ENCODE data around the gene TMEM132E. TPM values are rescaled to one million over a fixed set of nuclear protein-coding genes. Genes with fewer than 3 reads are reported as not detected.

TMEM132E gene
- total RNA-seq, 2 experiments from 2014 or later, result not detected

DNA sequence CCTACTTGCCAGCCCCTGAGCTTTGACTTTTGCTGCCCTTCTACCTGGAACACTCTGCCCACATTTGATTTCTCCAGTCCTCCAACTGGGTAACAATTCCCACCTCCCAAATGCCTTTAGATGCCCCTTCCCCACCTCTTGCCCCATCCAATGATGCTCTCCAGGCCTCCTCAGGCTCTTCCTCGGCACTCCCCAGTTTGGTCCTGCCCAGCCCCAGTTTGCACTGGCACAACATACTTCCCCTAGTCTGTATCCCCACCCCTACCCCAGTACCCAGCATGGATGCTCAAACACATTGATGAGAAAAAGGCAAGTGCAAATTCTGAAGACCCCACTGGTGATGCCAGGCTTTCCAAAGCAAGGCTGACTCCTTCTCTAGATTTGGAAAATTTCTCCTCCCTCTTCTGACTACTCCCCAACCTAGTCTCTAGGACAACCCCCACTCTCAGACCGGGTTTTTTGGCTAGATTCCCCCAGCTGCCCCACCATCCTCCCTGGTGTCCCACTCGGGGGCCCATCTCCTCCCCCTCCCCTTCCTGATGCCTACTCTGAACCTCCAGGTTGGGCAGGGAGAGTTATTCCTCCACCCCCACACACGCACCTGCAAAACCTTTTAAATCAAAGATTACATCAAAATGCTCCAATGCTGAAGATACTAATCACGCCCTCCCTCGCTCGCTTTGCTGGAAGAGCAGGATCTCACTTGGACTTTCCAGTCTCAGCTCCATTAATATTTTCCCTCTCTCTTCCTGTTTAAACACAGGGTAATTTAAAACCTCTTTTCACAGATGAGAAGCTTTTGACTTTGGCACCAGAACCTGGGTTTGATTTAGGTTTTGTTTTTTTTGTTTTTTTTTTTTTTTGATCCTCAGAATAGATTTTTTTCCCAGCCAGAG, 94.9 kb downstream of the TMEM132E start:
- ChIA-PET CTCF (no interaction called here), POLR2A (no interaction called here)
- Mint-ChIP-seq H3K4me3 (no peak overlapping the region), H3K27ac (no peak overlapping the region), H3K27me3 (no peaks in the 10 kb centered on the region), H3K4me1 (no peaks in the 10 kb centered on the region), H3K9me3 (no peaks in the 10 kb centered on the region), H3K36me3 (ENCODE audit: low read depth) (no peaks in the 10 kb centered on the region)
- DNase-seq, result no peak

GRCh38 chr17:34675143-34675542, 95.8 kb downstream of the TMEM132E start:
- Mint-ChIP-seq H3K36me3 (ENCODE audit: low read depth) (no peaks in the 10 kb centered on the region), H3K27me3 (no peaks in the 10 kb centered on the region), H3K4me3 (no peak overlapping the region), H3K4me1 (no peaks in the 10 kb centered on the region), H3K9me3 (no peaks in the 10 kb centered on the region), H3K27ac (no peak overlapping the region)
- POLR2A ChIA-PET, result no interaction called here
- DNase-seq, result no peak
- CTCF ChIA-PET, result interaction anchor here (1.2 kb wide), 1 partner anchor 37 kb away, joined by 3 read pairs; no protein-coding TSS in a partner anchor

GRCh38 chr17:34675605-34676004, 96.2 kb downstream of the TMEM132E start:
- CTCF ChIA-PET, result interaction anchor here (1.2 kb wide), 1 partner anchor 38 kb away, joined by 3 read pairs; no protein-coding TSS in a partner anchor
- no peaks in the 10 kb centered on the region for H3K27me3 Mint-ChIP-seq
- no peaks in the 10 kb centered on the region for H3K36me3 Mint-ChIP-seq (ENCODE audit: low read depth)
- no peak overlapping the region for H3K27ac Mint-ChIP-seq
- POLR2A ChIA-PET, result no interaction called here
- H3K4me1 Mint-ChIP-seq, result no peaks in the 10 kb centered on the region
- H3K9me3 Mint-ChIP-seq, result no peaks in the 10 kb centered on the region
- no peak overlapping the region for H3K4me3 Mint-ChIP-seq
- DNase-seq, result no peak

- DNase-seq, result no peak
- Mint-ChIP-seq H3K36me3 (ENCODE audit: low read depth) (no peaks in the 10 kb centered on the region), H3K27me3 (peaks cover 2% of the 10 kb centered on the region), H3K27ac (no peak overlapping the region), H3K4me1 (no peaks in the 10 kb centered on the region), H3K9me3 (no peaks in the 10 kb centered on the region), H3K4me3 (no peak overlapping the region)
- CTCF ChIA-PET, result no interaction called here
- POLR2A ChIA-PET, result no interaction called here
These were observed 100.8 kb downstream of the TMEM132E start for GRCh38 chr17:34680151-34680550.

DNA sequence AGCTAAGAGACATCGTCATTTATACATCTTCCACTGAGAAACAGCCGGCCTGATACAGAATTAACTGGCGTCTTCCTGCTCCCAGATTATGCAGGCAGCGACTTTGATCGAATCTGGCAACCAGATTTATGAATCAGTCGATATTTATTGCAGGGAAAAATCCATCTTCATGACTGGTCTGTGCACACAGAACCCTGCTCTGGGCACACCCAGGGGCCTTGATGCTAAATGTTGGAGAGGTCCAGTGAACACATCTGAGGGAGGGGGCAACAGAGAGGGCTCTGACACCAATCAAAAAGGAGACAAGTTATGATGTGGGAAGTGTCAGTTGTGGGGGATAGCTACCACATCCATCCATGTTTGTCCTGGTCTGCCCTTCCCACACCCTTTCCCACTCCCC, 102.9 kb downstream of the TMEM132E start:
- H3K4me3 Mint-ChIP-seq, result no peak overlapping the region
- ChIA-PET CTCF (no interaction called here), POLR2A (no interaction called here)
- no peaks in the 10 kb centered on the region for H3K36me3 Mint-ChIP-seq (ENCODE audit: low read depth)
- H3K27ac Mint-ChIP-seq, result no peak overlapping the region
- no peaks in the 10 kb centered on the region for H3K4me1 Mint-ChIP-seq
- no peaks in the 10 kb centered on the region for H3K9me3 Mint-ChIP-seq
- peaks cover 6% of the 10 kb centered on the region for H3K27me3 Mint-ChIP-seq
- DNase-seq, result no peak

DNA sequence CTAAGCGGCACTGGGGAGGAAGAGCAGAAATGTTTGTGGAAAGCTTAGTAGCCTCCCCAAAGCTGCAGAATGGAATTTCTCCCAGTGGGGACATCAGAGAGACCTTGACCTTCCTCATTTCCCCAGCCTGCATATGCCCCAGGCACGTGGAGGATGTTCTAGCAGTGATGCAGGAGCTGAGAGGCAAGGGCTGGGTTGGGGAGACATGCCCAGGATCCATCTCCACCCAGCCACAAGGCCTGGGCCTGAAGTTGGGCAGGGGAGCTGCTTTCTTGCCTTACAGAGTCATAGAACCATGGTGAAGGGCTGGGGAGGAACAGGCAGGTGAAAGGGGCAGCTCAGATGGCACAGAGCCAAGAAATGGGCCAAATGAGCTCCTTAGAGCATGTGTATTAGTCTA, 104.0 kb downstream of the TMEM132E start:
- Mint-ChIP-seq H3K27ac (no peak overlapping the region), H3K9me3 (no peaks in the 10 kb centered on the region), H3K36me3 (ENCODE audit: low read depth) (no peaks in the 10 kb centered on the region), H3K4me3 (no peak overlapping the region), H3K27me3 (peaks cover 15% of the 10 kb centered on the region), H3K4me1 (no peaks in the 10 kb centered on the region)
- no peak for DNase-seq
- ChIA-PET POLR2A (no interaction called here), CTCF (no interaction called here)

Other genes with a start within 250 kb of the TMEM132E start
- gene CCL13, start 223.1 kb upstream of the TMEM132E start, total RNA-seq, result not detected
- gene CCL1, start 216.3 kb upstream of the TMEM132E start, total RNA-seq, result 1 to 10 TPM; 4.8 to 6.8 TPM

All from activated CD4-positive, alpha-beta memory T cell treated with anti-CD3 and anti-CD28 coated beads, Interleukin-2, amount 10 ng/mL, durations not matched to agents 7 days and 5 days (primary cell).